Ascending aorta (tissue), 2 donors: ENCODE measurements around the gene CELF4. TPM values are rescaled to one million over a fixed set of nuclear protein-coding genes. Genes with fewer than 3 reads are reported as not detected.

Experiments used
- DNase-seq, 2 donors: peaks; one replicate each; pipeline ENCODE4 v3.0.0-alpha.2; 2019; ENCODE audit warnings: low spot score in 2 of 2
- H3K27ac ChIP-seq, 2 donors: fragments of 200-600 bp; sonication (generic); one replicate each; pipeline ENCODE4 v1.5.1; 2016 to 2017; ENCODE audit warnings: mild to moderate bottlenecking in 1 of 2
- H3K27me3 ChIP-seq: fragments of 200-600 bp; sonication (generic); one replicate; pipeline ENCODE4 v1.5.1; 2017
- H3K36me3 ChIP-seq, 2 donors: fragments of 200-600 bp; sonication (generic); one replicate each; pipeline ENCODE4 v1.5.1; 2016
- H3K4me1 ChIP-seq, 2 donors: fragments of 200-600 bp; sonication (generic); one replicate each; pipeline ENCODE4 v1.5.1; 2016 to 2017; ENCODE audit warnings: mild to moderate bottlenecking in 1 of 2
- H3K4me3 ChIP-seq, 2 donors: fragments of 200-600 bp; sonication (generic); one replicate each; pipeline ENCODE4 v1.5.1; 2016 to 2017; ENCODE audit warnings: mild to moderate bottlenecking in 1 of 2
- H3K9me3 ChIP-seq, 2 donors: fragments of 200-600 bp; sonication (generic); one replicate each; pipeline ENCODE4 v1.5.1; 2016
- intact Hi-C: fragments of 100-400 bp; cut with DNase I; formaldehyde crosslinking; loops from one replicate; pipeline ENCODE4 v1.15.1; 2023
- total RNA-seq: library from RNA; depleted of rRNA; stranded (reverse); fragments of >200 nt; gene quantifications from one replicate; pipeline ENCODE4 v1.1.0, GENCODE V29; 2016
- TF ChIP-seq, protein P1 (sequence below), 3 experiments: fragments of 200-600 bp in 2 of 3; fragments of 450-650 bp in 1 of 3; sonication (generic) in 2 of 3; IDR thresholded peaks; one replicate each; pipeline ENCODE4 v1.5.1; 2016 to 2019; ENCODE audit warnings: antibody characterized with exemption in 3 of 3, mild to moderate bottlenecking in 1 of 3, moderate library complexity in 1 of 3

The CELF4 gene
- total RNA-seq, 1 donor from 2014 or later, result not detected

GRCh38 chr18:37230768-37231167, 334.8 kb downstream of the CELF4 start:
- intact Hi-C loops, result no loop called here
- H3K36me3 ChIP-seq, result no peaks in the 10 kb centered on the region
- H3K27ac ChIP-seq, result no peak overlapping the region
- TF ChIP-seq, protein P1, sequence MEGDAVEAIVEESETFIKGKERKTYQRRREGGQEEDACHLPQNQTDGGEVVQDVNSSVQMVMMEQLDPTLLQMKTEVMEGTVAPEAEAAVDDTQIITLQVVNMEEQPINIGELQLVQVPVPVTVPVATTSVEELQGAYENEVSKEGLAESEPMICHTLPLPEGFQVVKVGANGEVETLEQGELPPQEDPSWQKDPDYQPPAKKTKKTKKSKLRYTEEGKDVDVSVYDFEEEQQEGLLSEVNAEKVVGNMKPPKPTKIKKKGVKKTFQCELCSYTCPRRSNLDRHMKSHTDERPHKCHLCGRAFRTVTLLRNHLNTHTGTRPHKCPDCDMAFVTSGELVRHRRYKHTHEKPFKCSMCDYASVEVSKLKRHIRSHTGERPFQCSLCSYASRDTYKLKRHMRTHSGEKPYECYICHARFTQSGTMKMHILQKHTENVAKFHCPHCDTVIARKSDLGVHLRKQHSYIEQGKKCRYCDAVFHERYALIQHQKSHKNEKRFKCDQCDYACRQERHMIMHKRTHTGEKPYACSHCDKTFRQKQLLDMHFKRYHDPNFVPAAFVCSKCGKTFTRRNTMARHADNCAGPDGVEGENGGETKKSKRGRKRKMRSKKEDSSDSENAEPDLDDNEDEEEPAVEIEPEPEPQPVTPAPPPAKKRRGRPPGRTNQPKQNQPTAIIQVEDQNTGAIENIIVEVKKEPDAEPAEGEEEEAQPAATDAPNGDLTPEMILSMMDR (IDR thresholded peaks at IDR 0.05), result no peak
- H3K27me3 ChIP-seq, result no peaks in the 10 kb centered on the region
- H3K4me1 ChIP-seq, result no peaks in the 10 kb centered on the region
- no peak overlapping the region for H3K4me3 ChIP-seq
- DNase-seq, result no peak
- H3K9me3 ChIP-seq, result no peaks in the 10 kb centered on the region

DNA sequence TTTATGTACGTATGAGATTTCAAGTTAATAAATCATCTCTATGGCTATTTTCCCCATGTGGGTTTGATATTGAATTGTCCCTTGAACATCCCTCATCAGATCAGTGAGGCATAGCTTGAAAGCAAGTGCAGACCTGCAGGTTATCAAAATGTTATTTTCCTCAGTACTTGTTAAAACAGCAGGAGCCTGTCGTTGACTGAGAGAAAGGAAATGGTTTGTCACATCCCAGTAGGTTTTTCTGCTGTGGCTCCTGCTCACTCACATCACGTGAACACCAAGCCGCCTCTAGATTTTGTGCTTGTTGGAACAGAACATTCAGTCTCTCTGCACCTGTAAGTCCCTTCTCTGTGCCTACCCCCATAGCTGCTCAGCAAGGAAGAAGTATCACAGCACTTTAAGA, 340.3 kb downstream of the CELF4 start:
- no peak for DNase-seq
- H3K9me3 ChIP-seq, result no peaks in the 10 kb centered on the region
- H3K27ac ChIP-seq, result no peak overlapping the region
- no peaks in the 10 kb centered on the region for H3K36me3 ChIP-seq
- intact Hi-C loops, result no loop called here
- H3K4me3 ChIP-seq, result no peak overlapping the region
- H3K4me1 ChIP-seq, result no peaks in the 10 kb centered on the region
- no peaks in the 10 kb centered on the region for H3K27me3 ChIP-seq
- TF ChIP-seq, protein P1 (IDR thresholded peaks at IDR 0.05), result no peak

GRCh38 chr18:37222999-37223378, 342.6 kb downstream of the CELF4 start:
- no peaks in the 10 kb centered on the region for H3K9me3 ChIP-seq
- TF ChIP-seq, protein P1 (IDR thresholded peaks at IDR 0.05), result no peak
- intact Hi-C loops, result no loop called here
- H3K4me1 ChIP-seq, result no peaks in the 10 kb centered on the region
- no peak for DNase-seq
- H3K36me3 ChIP-seq, result no peaks in the 10 kb centered on the region
- no peak overlapping the region for H3K27ac ChIP-seq
- H3K4me3 ChIP-seq, result no peak overlapping the region
- no peaks in the 10 kb centered on the region for H3K27me3 ChIP-seq

- TF ChIP-seq, protein P1 (IDR thresholded peaks at IDR 0.05), result no peak
- intact Hi-C loops, result no loop called here
Observed at GRCh38 chr18:37222354-37222998, 343.1 kb downstream of the CELF4 start.

DNA sequence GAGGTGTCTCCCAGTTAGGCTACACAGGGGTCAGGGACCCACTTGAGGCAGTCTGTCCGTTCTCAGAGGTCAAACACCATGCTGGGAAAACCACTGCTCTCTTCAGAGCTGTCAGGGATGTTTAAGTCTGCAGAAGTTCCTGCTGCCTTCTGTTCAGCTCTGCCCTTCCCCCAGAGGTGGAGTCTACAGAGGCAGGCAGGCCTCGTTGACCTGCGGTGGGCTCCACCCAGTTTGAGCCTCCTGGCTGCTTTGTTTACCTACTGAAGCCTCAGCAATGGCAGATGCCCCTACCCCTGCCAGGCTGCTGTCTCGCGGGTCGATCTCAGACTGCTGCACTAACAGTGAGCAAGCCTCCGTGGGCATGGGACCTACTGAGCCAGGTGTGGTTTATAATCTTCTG, 346.3 kb downstream of the CELF4 start:
- Histone ChIP-seq H3K27me3 (no peaks in the 10 kb centered on the region), H3K36me3 (no peaks in the 10 kb centered on the region), H3K9me3 (no peaks in the 10 kb centered on the region), H3K27ac (no peak overlapping the region), H3K4me1 (no peaks in the 10 kb centered on the region), H3K4me3 (no peak overlapping the region)
- DNase-seq, result no peak
- intact Hi-C loops, result no loop called here
- TF ChIP-seq, protein P1 (IDR thresholded peaks at IDR 0.05), result no peak

More at GRCh38 chr18:37222354-37222998, 343.1 kb downstream of the CELF4 start:
- H3K4me1 ChIP-seq, result no peaks in the 10 kb centered on the region
- H3K36me3 ChIP-seq, result no peaks in the 10 kb centered on the region
- DNase-seq, result no peak
- no peaks in the 10 kb centered on the region for H3K9me3 ChIP-seq
- no peaks in the 10 kb centered on the region for H3K27me3 ChIP-seq
- H3K27ac ChIP-seq, result no peak overlapping the region
- H3K4me3 ChIP-seq, result no peak overlapping the region
